ENCODE results near the gene FXYD1.

The FXYD1 gene

GRCh38 chr19:35093430-35093829 lies 45.2 kb upstream of the FXYD1 start:
- Histone ChIP-seq H2AK5ac (ENCODE audit: low read length) (no peak overlapping the region), H3K18ac (ENCODE audit: low read length) (no peak overlapping the region), H2BK5ac (ENCODE audit: low read depth, low read length, poor library complexity) (no peak overlapping the region), H3K4me1 (ENCODE audit: control insufficient read depth in 1 of 2, insufficient read depth in 2 of 2, low read length in 2 of 2) (peaks cover 4 to 8% of the 10 kb centered on the region in 2 experiments), H2AFZ (ENCODE audit: insufficient read depth, low read length, poor library complexity) (no peak overlapping the region), H3K14ac (ENCODE audit: low read length) (peak overlapping the region; percentile 9), H3K27ac (ENCODE audit: low read depth, low read length) (no peak overlapping the region), H3K4me3 (ENCODE audit: low read depth, low read length) (no peak overlapping the region), H3K36me3 (ENCODE audit: control insufficient read depth in 1 of 2, insufficient read depth in 2 of 2, low read length in 2 of 2) (no peaks in the 10 kb centered on the region), H2BK12ac (ENCODE audit: low read length) (no peak overlapping the region), H3K27me3 (ENCODE audit: insufficient read depth, low read length) (no peaks in the 10 kb centered on the region), H2BK120ac (ENCODE audit: insufficient read depth, low read length, poor library complexity) (peak overlapping the region; percentile 29), H3K79me2 (ENCODE audit: control insufficient read depth, insufficient read depth, low read length, poor library complexity) (peaks cover 2% of the 10 kb centered on the region), H4K12ac (ENCODE audit: low read depth, low read length) (no peak overlapping the region), H3K79me1 (ENCODE audit: low read length) (peaks cover 5% of the 10 kb centered on the region), H3K4me2 (ENCODE audit: low read length) (no peak overlapping the region), H4K91ac (ENCODE audit: low read depth, low read length) (peak overlapping the region; percentile 3), H3K4ac (ENCODE audit: low read depth, low read length) (no peak overlapping the region), H3K23ac (ENCODE audit: low read length) (no peak overlapping the region), H4K8ac (ENCODE audit: low read depth, low read length) (no peak overlapping the region), H3K9me3 (ENCODE audit: insufficient read depth, low read depth, low read length) (no peaks in the 10 kb centered on the region), H3K9ac (ENCODE audit: low read length) (peak overlapping the region; percentile 64)
- WGBS (ENCODE audit: extremely low coverage, insufficient coverage, insufficient read length), result no CpG with 5 or more reads among the region's 5 CpGs
- DNase-seq, result peak in 1 of 2 donors; percentile 49

DNA sequence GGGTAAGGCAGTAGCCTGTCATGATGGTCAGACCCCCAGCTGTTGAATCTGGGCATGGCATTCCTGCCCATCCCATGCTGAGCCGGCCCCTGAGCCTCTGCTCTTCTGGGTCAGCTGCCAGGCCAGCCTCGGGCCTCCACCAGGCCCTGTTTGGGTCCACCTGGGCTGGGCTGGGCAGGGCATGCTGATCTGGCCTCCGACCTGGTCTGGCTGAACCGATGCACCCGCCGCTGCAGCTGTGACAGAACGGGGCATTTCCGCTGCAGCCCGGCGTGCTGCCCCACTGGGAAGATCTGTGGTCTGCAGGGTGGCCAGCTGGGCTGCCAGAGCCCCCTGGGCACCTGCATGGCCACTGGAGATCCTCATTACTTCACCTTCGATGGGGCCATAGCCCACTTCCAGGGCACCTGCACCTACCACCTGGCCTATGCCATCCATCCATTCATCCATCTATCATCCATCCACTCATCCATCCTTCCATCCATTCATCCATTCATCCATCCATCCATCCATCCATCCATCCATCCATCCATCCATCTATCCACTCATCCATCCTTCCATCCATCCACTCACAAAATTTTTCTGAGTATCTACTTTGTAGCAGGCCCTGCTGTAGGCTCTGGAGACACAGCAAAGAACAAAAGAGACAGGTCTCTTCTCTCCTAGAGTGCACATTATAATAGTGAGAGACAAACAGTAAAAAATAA lies 44.5 kb upstream of the FXYD1 start:
- H2AFZ ChIP-seq (ENCODE audit: insufficient read depth, low read length, poor library complexity), result no peak overlapping the region

DNA sequence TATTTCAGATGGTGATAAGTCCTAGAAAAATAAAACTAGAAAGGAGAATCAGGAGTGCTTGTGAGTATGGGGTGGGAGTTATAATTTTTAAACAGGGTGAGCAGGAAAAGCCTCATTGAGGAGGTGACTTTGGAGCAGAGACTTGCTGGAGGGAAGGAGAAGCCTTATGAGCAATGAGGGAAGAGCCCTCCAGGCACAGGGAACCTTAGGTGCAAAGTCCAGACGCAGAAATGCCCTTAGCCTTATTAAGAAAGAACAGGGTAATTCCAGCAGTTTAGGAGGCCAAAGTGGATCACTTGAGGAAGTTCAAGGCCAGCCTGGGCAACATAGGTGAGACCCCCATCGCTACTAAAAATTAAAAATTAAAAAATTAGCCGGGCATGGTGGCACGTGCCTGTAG lies 44.0 kb upstream of the FXYD1 start:
- Histone ChIP-seq H2AK5ac (ENCODE audit: low read length) (no peak overlapping the region), H3K4me2 (ENCODE audit: low read length) (no peak overlapping the region), H3K27ac (ENCODE audit: low read depth, low read length) (no peak overlapping the region), H3K4me3 (ENCODE audit: low read depth, low read length) (no peak overlapping the region), H3K79me1 (ENCODE audit: low read length) (peaks cover 5% of the 10 kb centered on the region), H4K12ac (ENCODE audit: low read depth, low read length) (no peak overlapping the region), H2AFZ (ENCODE audit: insufficient read depth, low read length, poor library complexity) (no peak overlapping the region), H3K9me3 (ENCODE audit: insufficient read depth, low read depth, low read length) (no peaks in the 10 kb centered on the region), H2BK5ac (ENCODE audit: low read depth, low read length, poor library complexity) (no peak overlapping the region), H2BK12ac (ENCODE audit: low read length) (no peak overlapping the region), H3K36me3 (ENCODE audit: control insufficient read depth in 1 of 2, insufficient read depth in 2 of 2, low read length in 2 of 2) (no peaks in the 10 kb centered on the region), H4K91ac (ENCODE audit: low read depth, low read length) (no peak overlapping the region), H3K79me2 (ENCODE audit: control insufficient read depth, insufficient read depth, low read length, poor library complexity) (peaks cover 2% of the 10 kb centered on the region), H3K4ac (ENCODE audit: low read depth, low read length) (no peak overlapping the region), H3K4me1 (ENCODE audit: control insufficient read depth in 1 of 2, insufficient read depth in 2 of 2, low read length in 2 of 2) (peaks cover 4 to 7% of the 10 kb centered on the region in 2 experiments), H3K9ac (ENCODE audit: low read length) (no peak overlapping the region), H2BK120ac (ENCODE audit: insufficient read depth, low read length, poor library complexity) (no peak overlapping the region), H3K18ac (ENCODE audit: low read length) (no peak overlapping the region), H3K14ac (ENCODE audit: low read length) (no peak overlapping the region), H4K8ac (ENCODE audit: low read depth, low read length) (no peak overlapping the region), H3K27me3 (ENCODE audit: insufficient read depth, low read length) (no peaks in the 10 kb centered on the region), H3K23ac (ENCODE audit: low read length) (no peak overlapping the region)
- WGBS (ENCODE audit: extremely low coverage, insufficient coverage, insufficient read length), result no CpG with 5 or more reads among the region's 4 CpGs
- DNase-seq, result peak; percentile 41 to 64

More for the DNA sequence above, 44.5 kb upstream of the FXYD1 start:
- H3K23ac ChIP-seq (ENCODE audit: low read length), result no peak overlapping the region
- no peak overlapping the region for H3K4me2 ChIP-seq (ENCODE audit: low read length)
- H2AK5ac ChIP-seq (ENCODE audit: low read length), result no peak overlapping the region
- peak overlapping the region; percentile 8 for H4K8ac ChIP-seq (ENCODE audit: low read depth, low read length)
- H3K79me2 ChIP-seq (ENCODE audit: control insufficient read depth, insufficient read depth, low read length, poor library complexity), result peaks cover 2% of the 10 kb centered on the region
- peak overlapping the region; percentile 20 for H2BK12ac ChIP-seq (ENCODE audit: low read length)
- no peak overlapping the region for H3K4ac ChIP-seq (ENCODE audit: low read depth, low read length)
- no peak for DNase-seq
- H3K27me3 ChIP-seq (ENCODE audit: insufficient read depth, low read length), result no peaks in the 10 kb centered on the region
- no peak overlapping the region for H3K27ac ChIP-seq (ENCODE audit: low read depth, low read length)
- H3K4me3 ChIP-seq (ENCODE audit: low read depth, low read length), result no peak overlapping the region
- H3K79me1 ChIP-seq (ENCODE audit: low read length), result peaks cover 5% of the 10 kb centered on the region
- no peak overlapping the region for H3K9ac ChIP-seq (ENCODE audit: low read length)
- H3K18ac ChIP-seq (ENCODE audit: low read length), result no peak overlapping the region
- peaks cover 4 to 7% of the 10 kb centered on the region in 2 experiments for H3K4me1 ChIP-seq (ENCODE audit: control insufficient read depth in 1 of 2, insufficient read depth in 2 of 2, low read length in 2 of 2)
- H3K36me3 ChIP-seq (ENCODE audit: control insufficient read depth in 1 of 2, insufficient read depth in 2 of 2, low read length in 2 of 2), result no peaks in the 10 kb centered on the region
- H2BK5ac ChIP-seq (ENCODE audit: low read depth, low read length, poor library complexity), result peak overlapping the region; percentile 21
- H2BK120ac ChIP-seq (ENCODE audit: insufficient read depth, low read length, poor library complexity), result peak overlapping the region; percentile 29
- H3K14ac ChIP-seq (ENCODE audit: low read length), result peak overlapping the region; percentile 9
- WGBS (ENCODE audit: extremely low coverage, insufficient coverage, insufficient read length), result no CpG with 5 or more reads among the region's 11 CpGs
- H3K9me3 ChIP-seq (ENCODE audit: insufficient read depth, low read depth, low read length), result no peaks in the 10 kb centered on the region
- no peak overlapping the region for H4K12ac ChIP-seq (ENCODE audit: low read depth, low read length)
- H4K91ac ChIP-seq (ENCODE audit: low read depth, low read length), result peak overlapping the region; percentile 3

- Histone ChIP-seq H3K9ac (ENCODE audit: low read length) (no peak overlapping the region), H3K23ac (ENCODE audit: low read length) (no peak overlapping the region), H3K4me3 (ENCODE audit: low read depth, low read length) (no peak overlapping the region), H2BK120ac (ENCODE audit: insufficient read depth, low read length, poor library complexity) (peak overlapping the region; percentile 45), H4K8ac (ENCODE audit: low read depth, low read length) (no peak overlapping the region), H2BK5ac (ENCODE audit: low read depth, low read length, poor library complexity) (no peak overlapping the region), H3K27ac (ENCODE audit: low read depth, low read length) (no peak overlapping the region), H3K14ac (ENCODE audit: low read length) (no peak overlapping the region), H4K12ac (ENCODE audit: low read depth, low read length) (no peak overlapping the region), H3K4me2 (ENCODE audit: low read length) (no peak overlapping the region), H3K79me1 (ENCODE audit: low read length) (peaks cover 5% of the 10 kb centered on the region), H2AK5ac (ENCODE audit: low read length) (no peak overlapping the region), H3K36me3 (ENCODE audit: control insufficient read depth in 1 of 2, insufficient read depth in 2 of 2, low read length in 2 of 2) (no peaks in the 10 kb centered on the region), H3K4me1 (ENCODE audit: control insufficient read depth in 1 of 2, insufficient read depth in 2 of 2, low read length in 2 of 2) (peaks cover 2 to 5% of the 10 kb centered on the region in 2 experiments), H3K79me2 (ENCODE audit: control insufficient read depth, insufficient read depth, low read length, poor library complexity) (peaks cover 1% of the 10 kb centered on the region), H2BK12ac (ENCODE audit: low read length) (no peak overlapping the region), H4K91ac (ENCODE audit: low read depth, low read length) (no peak overlapping the region), H3K4ac (ENCODE audit: low read depth, low read length) (no peak overlapping the region), H3K18ac (ENCODE audit: low read length) (no peak overlapping the region), H3K27me3 (ENCODE audit: insufficient read depth, low read length) (no peaks in the 10 kb centered on the region), H2AFZ (ENCODE audit: insufficient read depth, low read length, poor library complexity) (peak overlapping the region; percentile 35), H3K9me3 (ENCODE audit: insufficient read depth, low read depth, low read length) (no peaks in the 10 kb centered on the region)
- WGBS (ENCODE audit: extremely low coverage, insufficient coverage, insufficient read length), result no CpG with 5 or more reads among the region's 8 CpGs
- DNase-seq, result peak; percentile 47 to 77
Measured at GRCh38 chr19:35095667-35096368, 42.8 kb upstream of the FXYD1 start.
